ENCODE data around the gene PRDM4. TPM values are rescaled to one million over a fixed set of nuclear protein-coding genes. Genes with fewer than 3 reads are reported as not detected.
"Not testable (repeated sequence)": the region's sequence is repeated elsewhere in the genome, so short reads cannot be mapped to it uniquely, and the experiment has no call there.

PRDM4 gene
- polyA plus RNA-seq, 3 donors: 6.5 to 16.4 (median 7.0) TPM

DNA sequence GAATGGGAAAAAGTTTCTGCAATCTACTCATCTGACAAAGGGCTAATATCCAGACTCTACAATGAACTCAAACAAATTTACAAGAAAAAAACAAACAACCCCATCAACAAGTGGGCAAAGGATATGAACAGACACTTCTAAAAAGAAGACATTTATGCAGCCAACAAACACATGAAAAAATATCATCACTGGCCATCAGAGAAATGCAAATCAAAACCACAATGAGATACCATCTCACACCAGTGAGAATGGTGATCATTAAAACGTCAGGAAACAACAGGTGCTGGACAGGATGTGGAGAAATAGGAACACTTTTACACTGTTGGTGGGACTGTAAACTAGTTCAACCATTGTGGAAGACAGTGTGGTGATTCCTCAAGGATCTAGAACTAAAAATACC, 33.6 kb downstream of the PRDM4 start:
- H3K79me2 ChIP-seq (ENCODE audit: insufficient read depth, low read length); H3K27me3 Mint-ChIP-seq (ENCODE audit: low read depth in 3 of 3); H3K36me3 Mint-ChIP-seq; H4K20me1 ChIP-seq (ENCODE audit: insufficient read depth, low read length); H3K4me3 Mint-ChIP-seq; H3K4me2 ChIP-seq (replicated peaks; ENCODE audit: extremely low read depth, low read length, poor library complexity, severe bottlenecking); intact Hi-C loops (cut with micrococcal nuclease); H3K4me1 Mint-ChIP-seq; H3K9ac ChIP-seq (ENCODE audit: insufficient read depth, low read length, poor library complexity, severe bottlenecking); H3K27ac Mint-ChIP-seq; H2AFZ ChIP-seq (ENCODE audit: insufficient read depth, low read depth, low read length, poor library complexity, severe bottlenecking); H3K9me3 Mint-ChIP-seq; H3K9me3 ChIP-seq (replicated peaks in 1 of 2; ENCODE audit: control insufficient read depth in 1 of 2, insufficient read depth in 1 of 2, low read length in 2 of 2); H3K27me3 ChIP-seq (ENCODE audit: control insufficient read depth in 2 of 2, insufficient read depth in 2 of 2, low read length in 2 of 2); DNase-seq; H3K36me3 ChIP-seq (replicated peaks in 1 of 2; ENCODE audit: control insufficient read depth in 1 of 2, insufficient read depth in 2 of 2, low read length in 2 of 2); H3K4me3 ChIP-seq (replicated peaks in 1 of 3; ENCODE audit: low read depth in 2 of 3, low read length in 3 of 3); H3K4me1 ChIP-seq (ENCODE audit: control insufficient read depth in 1 of 2, insufficient read depth in 2 of 2, low read length in 2 of 2); H3K27ac ChIP-seq (ENCODE audit: low read depth in 1 of 2, low read length in 2 of 2): not testable (repeated sequence)
- no CpG with 5 or more reads among the region's 1 CpG for WGBS (ENCODE audit: insufficient coverage)

DNA sequence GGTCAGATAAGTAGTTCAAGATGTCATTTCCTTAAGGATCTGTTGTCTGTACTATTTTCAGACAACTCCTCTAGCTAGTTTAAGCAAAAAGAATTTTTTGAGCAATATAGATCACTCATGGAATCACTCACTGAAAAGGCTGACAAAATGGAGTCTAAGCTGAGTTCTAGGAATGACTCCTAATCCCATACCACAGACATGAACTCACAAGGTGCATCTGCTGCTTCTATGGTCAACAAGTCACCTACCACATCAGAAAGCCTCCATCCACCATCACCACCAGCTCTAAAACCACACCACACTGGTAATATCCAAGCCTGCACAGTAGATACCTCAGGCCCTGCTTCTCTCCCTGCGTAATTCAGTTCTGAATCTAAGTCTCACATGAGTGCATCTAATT, 42.3 kb downstream of the PRDM4 start:
- 100% methylated on average over 1 of the region's 1 CpG for WGBS (ENCODE audit: insufficient coverage)
- no peak overlapping the region for H3K27ac ChIP-seq (ENCODE audit: low read depth in 1 of 2, low read length in 2 of 2)
- Mint-ChIP-seq H3K4me1 (no peaks in the 10 kb centered on the region), H3K4me3 (no peak overlapping the region), H3K36me3 (peaks cover 30 to 36% of the 10 kb centered on the region in 2 donors), H3K27ac (no peak overlapping the region), H3K9me3 (peaks cover 0 to 5% (median 0%) of the 10 kb centered on the region in 7 donors), H3K27me3 (ENCODE audit: low read depth in 3 of 3) (peaks cover 0 to 3% (median 0%) of the 10 kb centered on the region in 3 donors)
- peaks cover 22 to 26% of the 10 kb centered on the region in 2 donors for H3K36me3 ChIP-seq (replicated peaks in 1 of 2; ENCODE audit: control insufficient read depth in 1 of 2, insufficient read depth in 2 of 2, low read length in 2 of 2)
- no peak overlapping the region for H3K4me2 ChIP-seq (replicated peaks; ENCODE audit: extremely low read depth, low read length, poor library complexity, severe bottlenecking)
- H3K27me3 ChIP-seq (ENCODE audit: control insufficient read depth in 2 of 2, insufficient read depth in 2 of 2, low read length in 2 of 2): no peaks in the 10 kb centered on the region
- TF ChIP-seq, protein P1, sequence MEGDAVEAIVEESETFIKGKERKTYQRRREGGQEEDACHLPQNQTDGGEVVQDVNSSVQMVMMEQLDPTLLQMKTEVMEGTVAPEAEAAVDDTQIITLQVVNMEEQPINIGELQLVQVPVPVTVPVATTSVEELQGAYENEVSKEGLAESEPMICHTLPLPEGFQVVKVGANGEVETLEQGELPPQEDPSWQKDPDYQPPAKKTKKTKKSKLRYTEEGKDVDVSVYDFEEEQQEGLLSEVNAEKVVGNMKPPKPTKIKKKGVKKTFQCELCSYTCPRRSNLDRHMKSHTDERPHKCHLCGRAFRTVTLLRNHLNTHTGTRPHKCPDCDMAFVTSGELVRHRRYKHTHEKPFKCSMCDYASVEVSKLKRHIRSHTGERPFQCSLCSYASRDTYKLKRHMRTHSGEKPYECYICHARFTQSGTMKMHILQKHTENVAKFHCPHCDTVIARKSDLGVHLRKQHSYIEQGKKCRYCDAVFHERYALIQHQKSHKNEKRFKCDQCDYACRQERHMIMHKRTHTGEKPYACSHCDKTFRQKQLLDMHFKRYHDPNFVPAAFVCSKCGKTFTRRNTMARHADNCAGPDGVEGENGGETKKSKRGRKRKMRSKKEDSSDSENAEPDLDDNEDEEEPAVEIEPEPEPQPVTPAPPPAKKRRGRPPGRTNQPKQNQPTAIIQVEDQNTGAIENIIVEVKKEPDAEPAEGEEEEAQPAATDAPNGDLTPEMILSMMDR (IDR thresholded peaks at IDR 0.05): no peak
- H4K20me1 ChIP-seq (ENCODE audit: insufficient read depth, low read length): no peaks in the 10 kb centered on the region
- no peak overlapping the region for H3K4me3 ChIP-seq (replicated peaks in 1 of 3; ENCODE audit: low read depth in 2 of 3, low read length in 3 of 3)
- no peaks in the 10 kb centered on the region for H3K9me3 ChIP-seq (replicated peaks in 1 of 2; ENCODE audit: control insufficient read depth in 1 of 2, insufficient read depth in 1 of 2, low read length in 2 of 2)
- H3K9ac ChIP-seq (ENCODE audit: insufficient read depth, low read length, poor library complexity, severe bottlenecking): no peak overlapping the region
- no peak for DNase-seq
- no peaks in the 10 kb centered on the region for H3K4me1 ChIP-seq (ENCODE audit: control insufficient read depth in 1 of 2, insufficient read depth in 2 of 2, low read length in 2 of 2)
- intact Hi-C loops (cut with micrococcal nuclease): no loop called here
- H3K79me2 ChIP-seq (ENCODE audit: insufficient read depth, low read length): no peaks in the 10 kb centered on the region
- no peak overlapping the region for H2AFZ ChIP-seq (ENCODE audit: insufficient read depth, low read depth, low read length, poor library complexity, severe bottlenecking)

Data from CD14-positive monocyte (primary cell).